Neural cell (in vitro differentiated cells): ENCODE data around the gene SPR. TPM values are rescaled to one million over a fixed set of nuclear protein-coding genes. Genes with fewer than 3 reads are reported as not detected.

Experiments used
- H2AFZ ChIP-seq: fragments of 200-600, 300-800 bp; sonication (generic), shearing (Covaris generic); 2 replicates; pipeline ENCODE4 v1.6.0; 2014; ENCODE audit warnings: low read depth, mild to moderate bottlenecking, antibody characterized with exemption, low read length, moderate library complexity
- H3F3A ChIP-seq: fragments of 200-600 bp; shearing (Covaris generic); 2 replicates; pipeline ENCODE4 v1.6.1; 2016; ENCODE audit warnings: mild to moderate bottlenecking, moderate library complexity, mixed read lengths, antibody characterized with exemption, low read length; ENCODE audit not compliant: insufficient read depth, poor library complexity, severe bottlenecking
- H3K27ac ChIP-seq: fragments of 200-600, 300-800 bp; sonication (generic), shearing (Covaris generic); 2 replicates; pipeline ENCODE4 v1.5.1; 2014; ENCODE audit warnings: mild to moderate bottlenecking, low read length, moderate library complexity
- H3K27me3 ChIP-seq: fragments of 300-800, 200-600 bp; sonication (generic), shearing (Covaris generic); 2 replicates; pipeline ENCODE4 v1.6.0; 2014; ENCODE audit warnings: mild to moderate bottlenecking, low read depth, low read length, moderate library complexity; ENCODE audit not compliant: insufficient read depth
- H3K36me3 ChIP-seq: fragments of 300-800, 200-600 bp; sonication (generic), shearing (Covaris generic); 2 replicates; pipeline ENCODE4 v1.5.1; 2014; ENCODE audit warnings: mild to moderate bottlenecking, antibody characterized with exemption, low read length, moderate library complexity; ENCODE audit not compliant: insufficient read depth
- H3K4me2 ChIP-seq: fragments of 300-800, 200-600 bp; sonication (generic), shearing (Covaris generic); 2 replicates; pipeline ENCODE4 v1.6.0; 2014; ENCODE audit warnings: mild to moderate bottlenecking, low read length
- H3K4me3 ChIP-seq: fragments of 300-800, 200-600 bp; sonication (generic), shearing (Covaris generic); 2 replicates; pipeline ENCODE4 v1.5.1; 2014; ENCODE audit warnings: mild to moderate bottlenecking, low read length, moderate library complexity
- H3K79me2 ChIP-seq: fragments of 200-600 bp; shearing (Covaris generic); replicated peaks from 2 replicates; pipeline ENCODE4 v1.6.0; 2014; ENCODE audit warnings: mild to moderate bottlenecking, low read length, moderate library complexity; ENCODE audit not compliant: insufficient read depth
- H3K9ac ChIP-seq: fragments of 300-800, 200-600 bp; sonication (generic), shearing (Covaris generic); 2 replicates; pipeline ENCODE4 v1.6.1; 2016; ENCODE audit warnings: mild to moderate bottlenecking, low read length, mixed read lengths
- H3K9me2 ChIP-seq: fragments of 200-600 bp; shearing (Covaris generic); 2 replicates; pipeline ENCODE4 v1.6.1; 2016; ENCODE audit warnings: mild to moderate bottlenecking, low read length, mixed read lengths; ENCODE audit not compliant: insufficient read depth
- H3K9me3 ChIP-seq: fragments of 200-600, 300-800 bp; sonication (generic), shearing (Covaris generic); 2 replicates; pipeline ENCODE4 v1.6.1; 2016; ENCODE audit warnings: mild to moderate bottlenecking, mixed run types, low read length, moderate library complexity, mixed read lengths
- H4K20me1 ChIP-seq: fragments of 200-600 bp; shearing (Covaris generic); 2 replicates; pipeline ENCODE4 v1.6.1; 2016; ENCODE audit warnings: mild to moderate bottlenecking, mixed run types; ENCODE audit not compliant: insufficient read depth
- EP300 ChIP-seq: fragments of 450-650 bp; conservative IDR thresholded peaks from 2 replicates; pipeline ENCODE4 v1.6.1; 2014; ENCODE audit warnings: antibody characterized with exemption, mild to moderate bottlenecking, moderate library complexity; ENCODE audit not compliant: poor library complexity, severe bottlenecking
- EZH2 ChIP-seq: fragments of 200-600, 300-800 bp; shearing (Covaris generic), sonication (generic); IDR thresholded peaks from 2 replicates; pipeline ENCODE4 v1.6.1; 2014; ENCODE audit warnings: antibody characterized with exemption, low read length, borderline replicate concordance, mild to moderate bottlenecking; ENCODE audit not compliant: insufficient read depth, poor library complexity, severe bottlenecking
- MXI1 ChIP-seq: fragments of 450-650 bp; conservative IDR thresholded peaks from 2 replicates; pipeline ENCODE4 v1.6.1; 2014; ENCODE audit warnings: antibody characterized with exemption, mild to moderate bottlenecking; ENCODE audit not compliant: poor library complexity, severe bottlenecking
- POLR2AphosphoS5 ChIP-seq: IDR thresholded peaks from 2 replicates; pipeline ENCODE4 v1.6.1; 2012
- RAD21 ChIP-seq: fragments of 450-650 bp; conservative IDR thresholded peaks from 2 replicates; pipeline ENCODE4 v1.6.1; 2014; ENCODE audit warnings: antibody characterized with exemption, mild to moderate bottlenecking, moderate library complexity
- SMC3 ChIP-seq: fragments of 450-650 bp; conservative IDR thresholded peaks from 2 replicates; pipeline ENCODE4 v1.6.1; 2014; ENCODE audit warnings: antibody characterized with exemption, mild to moderate bottlenecking, moderate library complexity; ENCODE audit not compliant: poor library complexity
- TAF1 ChIP-seq: IDR thresholded peaks from 2 replicates; pipeline ENCODE4 v1.6.1; 2012; ENCODE audit warnings: low read depth
- polyA plus RNA-seq: library from polyadenylated mRNA; depleted of rRNA; stranded (reverse); fragments of >200 nt; gene quantifications from 2 replicates; pipeline ENCODE4 v1.2.3, GENCODE V29; 2014
- TF ChIP-seq, protein P1 (sequence below): IDR thresholded peaks from 2 replicates; pipeline ENCODE4 v1.6.1; 2012; ENCODE audit warnings: borderline replicate concordance
- TF ChIP-seq, protein P2 (sequence below): fragments of 450-650 bp; IDR thresholded peaks from 2 replicates; pipeline ENCODE4 v1.5.1; 2014; ENCODE audit warnings: antibody characterized with exemption, mild to moderate bottlenecking, moderate library complexity; ENCODE audit not compliant: poor library complexity, severe bottlenecking

SPR gene
- polyA plus RNA-seq, 1 donor from 2014 or later: 1.8 TPM

DNA sequence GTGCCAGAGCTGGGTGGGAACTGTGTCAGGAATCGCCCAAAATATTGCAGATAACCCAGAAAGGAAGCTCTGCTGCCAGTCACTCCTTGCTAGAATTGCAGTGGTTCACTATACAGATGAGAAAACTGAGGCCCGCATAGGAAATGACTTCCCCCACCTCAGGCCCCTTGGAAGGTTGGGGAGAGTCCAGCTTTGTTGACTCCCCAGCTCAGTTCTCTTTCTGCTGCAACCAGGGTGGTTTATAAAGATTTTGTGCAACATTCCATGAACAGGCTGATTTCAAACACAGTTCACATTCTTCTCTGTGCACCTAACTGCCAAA is 11.3 kb downstream of the SPR start:
- TF ChIP-seq TAF1 (no peak), RAD21 (no peak), SMC3 (no peak), EP300 (no peak), EZH2 (no peak), MXI1 (no peak), POLR2AphosphoS5 (no peak)
- TF ChIP-seq, protein P1, sequence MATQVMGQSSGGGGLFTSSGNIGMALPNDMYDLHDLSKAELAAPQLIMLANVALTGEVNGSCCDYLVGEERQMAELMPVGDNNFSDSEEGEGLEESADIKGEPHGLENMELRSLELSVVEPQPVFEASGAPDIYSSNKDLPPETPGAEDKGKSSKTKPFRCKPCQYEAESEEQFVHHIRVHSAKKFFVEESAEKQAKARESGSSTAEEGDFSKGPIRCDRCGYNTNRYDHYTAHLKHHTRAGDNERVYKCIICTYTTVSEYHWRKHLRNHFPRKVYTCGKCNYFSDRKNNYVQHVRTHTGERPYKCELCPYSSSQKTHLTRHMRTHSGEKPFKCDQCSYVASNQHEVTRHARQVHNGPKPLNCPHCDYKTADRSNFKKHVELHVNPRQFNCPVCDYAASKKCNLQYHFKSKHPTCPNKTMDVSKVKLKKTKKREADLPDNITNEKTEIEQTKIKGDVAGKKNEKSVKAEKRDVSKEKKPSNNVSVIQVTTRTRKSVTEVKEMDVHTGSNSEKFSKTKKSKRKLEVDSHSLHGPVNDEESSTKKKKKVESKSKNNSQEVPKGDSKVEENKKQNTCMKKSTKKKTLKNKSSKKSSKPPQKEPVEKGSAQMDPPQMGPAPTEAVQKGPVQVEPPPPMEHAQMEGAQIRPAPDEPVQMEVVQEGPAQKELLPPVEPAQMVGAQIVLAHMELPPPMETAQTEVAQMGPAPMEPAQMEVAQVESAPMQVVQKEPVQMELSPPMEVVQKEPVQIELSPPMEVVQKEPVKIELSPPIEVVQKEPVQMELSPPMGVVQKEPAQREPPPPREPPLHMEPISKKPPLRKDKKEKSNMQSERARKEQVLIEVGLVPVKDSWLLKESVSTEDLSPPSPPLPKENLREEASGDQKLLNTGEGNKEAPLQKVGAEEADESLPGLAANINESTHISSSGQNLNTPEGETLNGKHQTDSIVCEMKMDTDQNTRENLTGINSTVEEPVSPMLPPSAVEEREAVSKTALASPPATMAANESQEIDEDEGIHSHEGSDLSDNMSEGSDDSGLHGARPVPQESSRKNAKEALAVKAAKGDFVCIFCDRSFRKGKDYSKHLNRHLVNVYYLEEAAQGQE: no peak
- TF ChIP-seq, protein P2, sequence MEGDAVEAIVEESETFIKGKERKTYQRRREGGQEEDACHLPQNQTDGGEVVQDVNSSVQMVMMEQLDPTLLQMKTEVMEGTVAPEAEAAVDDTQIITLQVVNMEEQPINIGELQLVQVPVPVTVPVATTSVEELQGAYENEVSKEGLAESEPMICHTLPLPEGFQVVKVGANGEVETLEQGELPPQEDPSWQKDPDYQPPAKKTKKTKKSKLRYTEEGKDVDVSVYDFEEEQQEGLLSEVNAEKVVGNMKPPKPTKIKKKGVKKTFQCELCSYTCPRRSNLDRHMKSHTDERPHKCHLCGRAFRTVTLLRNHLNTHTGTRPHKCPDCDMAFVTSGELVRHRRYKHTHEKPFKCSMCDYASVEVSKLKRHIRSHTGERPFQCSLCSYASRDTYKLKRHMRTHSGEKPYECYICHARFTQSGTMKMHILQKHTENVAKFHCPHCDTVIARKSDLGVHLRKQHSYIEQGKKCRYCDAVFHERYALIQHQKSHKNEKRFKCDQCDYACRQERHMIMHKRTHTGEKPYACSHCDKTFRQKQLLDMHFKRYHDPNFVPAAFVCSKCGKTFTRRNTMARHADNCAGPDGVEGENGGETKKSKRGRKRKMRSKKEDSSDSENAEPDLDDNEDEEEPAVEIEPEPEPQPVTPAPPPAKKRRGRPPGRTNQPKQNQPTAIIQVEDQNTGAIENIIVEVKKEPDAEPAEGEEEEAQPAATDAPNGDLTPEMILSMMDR: no peak
- Histone ChIP-seq H3K4me2 (no peak overlapping the region), H3K9me2 (no peaks in the 10 kb centered on the region), H3F3A (no peaks in the 10 kb centered on the region), H3K27ac (no peak overlapping the region), H3K79me2 (no peaks in the 10 kb centered on the region), H4K20me1 (no peaks in the 10 kb centered on the region), H3K27me3 (no peaks in the 10 kb centered on the region), H3K36me3 (no peaks in the 10 kb centered on the region), H3K4me3 (no peak overlapping the region), H3K9me3 (no peaks in the 10 kb centered on the region), H3K9ac (no peak overlapping the region), H2AFZ (no peak overlapping the region)

DNA sequence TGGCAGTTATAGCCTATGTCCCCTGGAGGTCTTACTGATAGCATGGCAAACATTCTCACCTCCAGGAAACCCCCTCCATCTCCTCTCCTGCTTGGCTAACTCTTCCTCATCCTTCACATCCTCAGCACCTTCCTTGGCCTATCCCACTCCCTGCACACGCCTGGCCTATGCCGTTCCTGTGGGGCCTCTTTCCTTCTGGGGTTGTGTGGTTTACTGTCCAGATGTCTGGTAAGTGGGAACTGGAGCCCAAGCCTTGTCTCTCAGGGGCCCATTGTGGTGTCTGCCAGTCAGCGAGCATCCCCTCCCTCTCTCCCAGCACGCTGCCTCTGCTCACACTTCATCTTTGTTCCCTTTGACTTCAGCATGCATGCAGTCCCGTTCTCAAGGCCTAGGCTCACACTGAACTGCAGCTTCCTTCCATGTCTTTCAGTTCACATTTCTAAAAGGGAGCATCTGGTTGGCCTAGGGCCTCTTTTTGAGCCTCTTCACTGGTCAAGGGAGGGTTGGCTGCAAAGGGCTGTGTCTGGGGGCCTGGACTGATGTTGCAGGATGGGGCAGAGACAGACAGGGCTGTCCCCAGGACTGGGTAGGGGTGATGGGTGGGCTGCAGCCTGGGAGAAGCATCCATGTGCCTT is 13.1 kb downstream of the SPR start:
- no peaks in the 10 kb centered on the region for H3K9me2 ChIP-seq
- H3K4me3 ChIP-seq: no peak overlapping the region
- no peak overlapping the region for H3K4me2 ChIP-seq
- H3K27me3 ChIP-seq: no peaks in the 10 kb centered on the region
- H3K79me2 ChIP-seq: no peaks in the 10 kb centered on the region
- TF ChIP-seq MXI1: no peak
- TF ChIP-seq POLR2AphosphoS5: no peak
- no peak for TF ChIP-seq RAD21
- no peak for TF ChIP-seq EZH2
- no peak for TF ChIP-seq EP300
- TF ChIP-seq, protein P1: no peak
- TF ChIP-seq SMC3: no peak
- TF ChIP-seq, protein P2: no peak
- no peak overlapping the region for H2AFZ ChIP-seq
- H3K9me3 ChIP-seq: no peaks in the 10 kb centered on the region
- H3K27ac ChIP-seq: no peak overlapping the region
- H3K9ac ChIP-seq: no peak overlapping the region
- H4K20me1 ChIP-seq: no peaks in the 10 kb centered on the region
- H3K36me3 ChIP-seq: no peaks in the 10 kb centered on the region
- H3F3A ChIP-seq: no peaks in the 10 kb centered on the region
